GM20431 (cell line): ENCODE data around the gene PLXNC1.

Experiments
- in situ Hi-C: fragments of 300-500 bp; cut with MseI, MboI; formaldehyde crosslinking; loops from one replicate; pipeline ENCODE4 v1.15.0; 2020; ENCODE audit warnings: low sequenced_read_pairs; ENCODE audit not compliant: unreplicated experiment

The PLXNC1 gene

DNA sequence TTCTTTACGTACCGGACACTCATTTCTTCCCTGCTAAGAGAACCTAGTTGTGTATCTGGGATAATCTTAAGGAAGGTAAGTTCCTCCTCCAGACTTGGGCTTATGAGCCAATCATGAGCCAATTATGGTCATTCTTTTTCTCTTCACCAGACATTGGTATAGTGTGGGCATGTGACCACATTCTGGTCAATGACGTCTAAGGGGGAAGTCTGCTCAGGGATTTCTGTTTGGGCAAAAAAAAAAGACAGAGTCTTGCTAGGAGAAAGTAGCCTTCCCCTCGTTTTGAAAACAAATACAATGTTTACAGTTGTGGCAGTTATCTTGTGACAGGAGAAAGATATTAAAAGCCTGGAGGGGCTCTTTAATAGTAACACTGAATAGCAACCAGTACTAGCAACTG lies 20.1 kb upstream of the PLXNC1 start:
- in situ Hi-C loops: loop anchor here (25.0 kb wide), 2 partner anchors 309 to 759 kb away; no protein-coding TSS in a partner anchor

GRCh38 chr12:94133964-94134795 lies 14.2 kb upstream of the PLXNC1 start:
- in situ Hi-C loops: loop anchor here (10.0 to 25.0 kb wide), 3 partner anchors 303 to 753 kb away; no protein-coding TSS in a partner anchor

DNA sequence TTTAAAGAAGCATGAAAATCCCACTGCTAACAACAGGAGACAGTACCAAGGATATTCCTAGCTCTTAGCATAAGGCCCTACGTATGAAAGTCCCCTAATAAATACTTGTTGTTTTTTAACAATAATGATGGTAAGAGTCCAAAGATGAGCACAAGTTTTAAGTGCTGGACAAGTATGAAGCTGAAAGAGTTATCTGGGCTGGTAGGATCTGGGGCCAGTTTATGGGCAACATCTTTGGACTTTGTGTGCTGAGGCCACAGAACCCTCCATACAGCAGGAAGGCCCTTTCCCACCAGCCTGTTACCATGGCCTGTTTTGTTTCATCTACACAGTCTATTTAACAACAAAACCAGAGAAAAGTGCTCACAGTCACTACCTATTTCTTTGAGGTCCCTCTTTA lies 12.5 kb upstream of the PLXNC1 start:
- in situ Hi-C loops: loop anchor here (10.0 to 25.0 kb wide), 3 partner anchors 301 to 751 kb away; no protein-coding TSS in a partner anchor

DNA sequence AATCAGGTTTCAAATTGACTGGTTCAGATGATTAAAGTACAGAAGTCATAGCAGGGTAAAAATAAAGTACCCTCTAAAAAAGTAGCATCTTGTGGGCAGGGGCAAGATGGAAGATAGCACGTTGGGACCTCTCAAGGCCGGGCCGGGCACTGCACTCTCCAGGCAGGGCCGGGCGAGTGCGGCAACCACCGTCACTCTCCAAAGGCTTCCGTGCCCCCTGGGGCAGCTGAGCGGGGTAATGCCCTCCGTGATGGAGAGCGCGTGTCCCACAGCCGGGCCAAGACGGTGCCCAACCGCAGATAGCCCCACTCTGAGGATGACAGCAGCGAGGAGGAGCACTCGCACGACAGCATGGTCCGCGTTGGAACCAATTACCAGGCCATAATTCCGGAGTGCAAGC lies 8.6 kb upstream of the PLXNC1 start:
- in situ Hi-C loops: loop anchor here (10.0 to 25.0 kb wide), 3 partner anchors 297 to 747 kb away; no protein-coding TSS in a partner anchor

GRCh38 chr12:94140556-94140955 lies 7.8 kb upstream of the PLXNC1 start:
- in situ Hi-C loops: loop anchor here (25.0 kb wide), 2 partner anchors 297 to 747 kb away; no protein-coding TSS in a partner anchor

DNA sequence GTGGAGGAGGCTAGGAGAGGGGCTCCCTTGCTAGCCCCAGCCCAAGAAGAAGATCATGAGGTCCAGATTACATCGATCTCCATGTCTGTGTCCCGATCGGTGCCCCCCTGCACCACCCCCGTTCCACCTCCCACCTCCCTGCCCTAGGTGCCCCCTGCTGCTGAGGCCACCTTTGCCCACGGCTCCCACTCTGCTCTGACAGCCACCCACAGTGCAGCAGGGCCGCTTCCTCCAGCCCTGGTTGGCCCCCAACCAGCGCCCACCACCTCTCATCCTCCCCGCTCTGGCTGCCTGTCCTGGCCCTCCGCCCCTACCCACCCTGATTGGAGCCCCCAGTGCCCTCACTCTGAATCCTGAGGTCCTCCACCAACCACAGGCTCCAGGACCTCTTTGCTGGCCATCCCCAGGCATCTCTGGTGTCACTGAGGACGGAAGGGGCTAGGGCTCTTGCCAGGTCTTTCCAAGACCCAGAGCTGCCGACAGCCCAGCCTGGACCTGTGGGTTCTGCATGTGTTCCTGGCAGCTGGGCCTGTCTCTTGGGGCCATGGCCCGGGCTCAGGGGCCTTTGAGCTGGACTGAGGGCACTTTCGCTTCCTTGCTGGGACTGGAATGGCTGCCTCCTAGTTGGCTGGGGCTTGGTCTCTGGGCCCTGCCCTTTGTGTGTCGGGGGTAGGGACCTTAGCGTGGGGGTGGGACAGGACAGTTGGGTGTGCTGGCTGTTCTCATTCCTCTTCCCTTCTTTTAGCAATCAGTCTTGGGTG lies 7.2 kb upstream of the PLXNC1 start:
- in situ Hi-C loops: loop anchor here (25.0 kb wide), 2 partner anchors 296 to 746 kb away; no protein-coding TSS in a partner anchor

DNA sequence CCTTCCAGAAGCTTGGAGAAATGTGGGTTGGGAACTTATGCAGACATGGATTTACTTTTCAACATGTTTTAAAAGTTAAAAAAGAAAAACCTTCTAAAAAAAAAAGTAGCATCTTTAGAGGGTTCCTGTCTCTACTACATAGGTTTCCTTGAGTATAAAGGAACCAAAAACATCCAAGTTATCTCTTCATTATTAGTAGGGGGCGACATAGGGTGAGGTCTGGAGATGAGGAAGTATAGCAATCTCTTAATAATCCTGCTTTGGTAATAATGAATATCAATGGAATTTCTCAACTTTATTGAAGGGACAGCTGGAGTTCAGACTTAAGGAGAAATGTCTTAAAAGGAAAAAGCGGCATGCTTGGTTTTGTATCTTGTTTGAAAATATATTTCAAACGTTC lies 6.5 kb upstream of the PLXNC1 start:
- in situ Hi-C loops: loop anchor here (25.0 kb wide), 2 partner anchors 295 to 745 kb away; no protein-coding TSS in a partner anchor

GRCh38 chr12:94143438-94143837 lies 4.9 kb upstream of the PLXNC1 start:
- in situ Hi-C loops: loop anchor here (25.0 kb wide), 2 partner anchors 294 to 744 kb away; no protein-coding TSS in a partner anchor

DNA sequence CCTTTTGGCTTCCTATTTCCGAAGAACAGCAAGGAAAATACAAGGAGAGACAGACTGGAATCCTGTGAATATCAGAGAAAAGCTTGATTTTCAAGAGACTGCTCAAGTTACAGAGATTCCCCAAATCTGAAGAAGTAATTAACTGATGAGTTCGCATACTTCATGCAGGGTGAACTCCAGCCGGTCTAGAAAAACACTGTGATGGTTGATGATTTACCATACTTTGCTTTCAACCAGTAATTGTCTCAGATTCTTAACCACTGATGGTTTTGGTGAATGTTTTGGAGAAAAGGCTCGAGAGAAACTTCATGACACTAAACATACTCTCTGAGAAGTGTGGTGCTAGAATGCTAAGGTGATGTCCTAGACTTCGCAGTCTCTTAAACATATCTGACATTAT lies 4.4 kb upstream of the PLXNC1 start:
- in situ Hi-C loops: loop anchor here (25.0 kb wide), 2 partner anchors 293 to 743 kb away; no protein-coding TSS in a partner anchor

GRCh38 chr12:94144781-94145180 lies 3.6 kb upstream of the PLXNC1 start:
- in situ Hi-C loops: loop anchor here (25.0 kb wide), 2 partner anchors 293 to 743 kb away; no protein-coding TSS in a partner anchor

- in situ Hi-C loops: loop anchor here (25.0 kb wide), 2 partner anchors 292 to 742 kb away; no protein-coding TSS in a partner anchor
These were observed 3.0 kb upstream of the PLXNC1 start for GRCh38 chr12:94145191-94145983.

- in situ Hi-C loops: loop anchor here (25.0 kb wide), 2 partner anchors 291 to 741 kb away; no protein-coding TSS in a partner anchor
These were observed 2.0 kb upstream of the PLXNC1 start for GRCh38 chr12:94146166-94146936.

- in situ Hi-C loops: loop anchor here (25.0 kb wide), 2 partner anchors 290 to 740 kb away; no protein-coding TSS in a partner anchor
These were observed 888 bp upstream of the PLXNC1 start for GRCh38 chr12:94147387-94147990.

- in situ Hi-C loops: loop anchor here (25.0 kb wide), 2 partner anchors 289 to 739 kb away; no protein-coding TSS in a partner anchor
These were observed 352 bp downstream of the PLXNC1 start for GRCh38 chr12:94148739-94149118.

- in situ Hi-C loops: loop anchor here (25.0 kb wide), 2 partner anchors 288 to 738 kb away; no protein-coding TSS in a partner anchor
These were observed 873 bp downstream of the PLXNC1 start for GRCh38 chr12:94149119-94149780.

- in situ Hi-C loops: loop anchor here (25.0 kb wide), 2 partner anchors 287 to 737 kb away; no protein-coding TSS in a partner anchor
These were observed 1.4 kb downstream of the PLXNC1 start for GRCh38 chr12:94149781-94150239.
